HK-2 (cell line): ENCODE results near the gene SLC16A4.
"Not testable (repeated sequence)": the region's sequence is repeated elsewhere in the genome, so short reads cannot be mapped to it uniquely, and the experiment has no call there.

Experiments
- DNase-seq: peaks from one replicate; pipeline ENCODE4 v3.0.0-alpha.2; 2018; ENCODE audit not compliant: unreplicated experiment

Gene SLC16A4

DNA sequence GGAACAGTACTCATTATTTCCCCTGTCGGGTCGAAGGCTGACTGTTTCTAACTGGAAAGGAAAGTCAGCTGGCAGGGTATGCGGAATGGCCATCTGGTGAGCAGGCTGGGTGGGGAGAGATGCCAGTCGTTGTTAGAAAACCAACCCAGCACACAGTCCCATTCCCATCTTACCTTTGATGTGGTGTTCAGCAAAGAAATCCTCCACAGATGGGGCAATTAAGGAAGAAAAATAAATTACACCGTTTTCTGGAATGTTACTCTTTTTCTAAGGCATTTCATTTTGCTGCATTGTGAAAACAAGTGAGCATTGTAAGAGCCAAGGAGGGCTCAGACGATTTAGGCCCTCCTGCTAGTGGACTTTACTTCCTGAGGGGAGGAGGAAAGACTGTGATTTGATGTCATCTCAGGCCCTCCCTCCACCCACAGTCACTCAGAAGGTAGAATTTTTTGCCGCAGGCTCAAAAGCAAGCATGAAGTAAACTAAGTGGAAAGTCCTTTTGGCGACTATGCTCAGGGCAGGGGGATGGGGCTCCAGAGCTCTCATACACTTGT, at the start of gene SLC16A4:
Gene SLC16A4, minus strand, starts transcription at position 335 of the 554 bp plus-strand sequence. CDS start 1,703 bp downstream, outside the sequence.
- DNase-seq = peak; percentile 30

DNA sequence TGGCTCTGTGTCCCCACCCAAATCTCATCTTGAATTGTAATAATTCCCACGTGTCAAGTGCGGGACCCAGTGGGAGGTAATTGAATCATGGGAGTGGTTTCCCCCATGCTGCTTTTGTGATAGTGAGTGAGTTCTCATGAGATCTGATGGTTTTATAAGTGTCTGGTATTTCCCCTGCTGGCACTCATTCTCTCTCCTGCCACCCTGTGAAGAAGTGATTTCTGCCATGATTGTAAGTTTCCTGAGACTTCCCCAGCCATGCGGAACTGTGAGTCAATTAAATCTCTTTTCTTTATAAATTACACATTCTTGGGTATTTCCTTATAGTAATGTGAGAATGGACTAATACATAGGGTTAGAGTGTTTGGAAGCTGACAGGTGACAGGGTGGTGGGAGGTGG, 49.0 kb upstream of the SLC16A4 start:
- not testable (repeated sequence) for DNase-seq

DNA sequence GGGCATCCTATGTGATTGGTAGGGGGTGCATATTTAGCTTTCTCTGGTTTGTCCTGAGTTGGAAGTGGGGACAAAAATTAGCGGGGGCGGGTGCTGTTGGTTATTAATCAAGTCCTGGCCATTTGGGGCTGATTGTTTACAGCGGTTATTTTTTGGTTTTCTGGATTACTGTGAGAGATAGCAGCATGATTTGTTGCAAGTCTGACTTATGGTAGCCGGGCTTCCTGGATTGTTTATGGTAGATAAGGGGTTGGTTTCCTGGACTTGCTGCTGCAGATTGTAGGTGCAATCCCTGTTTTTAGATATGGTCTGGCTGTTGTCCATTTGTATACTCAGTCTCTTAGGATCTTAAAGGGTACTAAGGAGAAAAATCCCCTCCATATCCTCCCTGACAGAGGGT, 48.1 kb upstream of the SLC16A4 start:
- no peak for DNase-seq

DNA sequence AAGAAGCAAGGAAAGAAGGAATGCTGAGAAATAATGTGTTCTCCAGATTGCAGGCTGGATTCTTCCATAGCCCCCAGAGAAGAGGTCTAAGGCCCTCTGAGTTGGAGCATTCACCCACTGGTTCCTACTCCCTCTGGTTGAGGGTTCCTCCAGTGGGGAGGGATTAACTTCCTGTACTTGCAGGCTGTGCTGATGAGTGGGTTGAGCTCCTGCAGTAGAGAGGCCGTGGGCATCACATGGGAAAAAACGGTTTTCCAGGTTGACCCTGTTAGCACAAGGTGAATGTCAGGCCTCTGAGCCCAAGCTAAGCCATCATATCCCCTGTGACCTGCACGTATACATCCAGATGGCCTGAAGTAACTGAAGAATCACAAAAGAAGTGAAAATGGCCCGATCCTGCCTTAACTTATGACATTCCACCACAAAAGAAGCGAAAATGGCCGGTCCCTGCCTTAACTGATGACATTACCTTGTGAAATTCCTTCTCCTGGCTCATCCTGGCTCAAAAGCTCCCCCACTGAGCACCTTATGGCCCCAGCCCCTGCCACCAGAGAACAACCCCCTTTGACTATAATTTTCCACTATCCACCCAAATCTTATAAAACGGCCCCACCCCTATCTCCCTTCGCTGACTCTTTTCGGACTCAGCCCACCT, 46.9 kb upstream of the SLC16A4 start:
- DNase-seq = not testable (repeated sequence)

DNA sequence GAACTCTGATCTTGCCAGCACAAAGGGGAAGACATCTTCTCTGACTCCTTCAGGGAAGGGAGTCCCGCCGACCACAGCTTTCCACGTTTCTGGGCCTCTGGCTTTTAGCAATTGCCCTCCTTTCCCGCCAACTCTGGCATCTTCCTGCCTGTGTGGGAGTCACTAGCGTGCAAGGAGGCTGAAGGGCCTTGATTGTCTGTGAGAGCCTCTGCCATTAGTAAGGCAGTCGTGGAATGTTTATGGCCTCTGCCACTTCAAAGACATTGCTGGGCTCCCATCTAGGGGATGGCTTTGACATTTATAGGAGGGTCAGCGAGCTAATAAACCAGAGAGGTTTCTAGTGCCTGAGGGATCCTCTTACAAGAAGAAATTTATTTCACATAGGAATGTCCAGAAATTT, 45.8 kb upstream of the SLC16A4 start:
- DNase-seq = no peak

DNA sequence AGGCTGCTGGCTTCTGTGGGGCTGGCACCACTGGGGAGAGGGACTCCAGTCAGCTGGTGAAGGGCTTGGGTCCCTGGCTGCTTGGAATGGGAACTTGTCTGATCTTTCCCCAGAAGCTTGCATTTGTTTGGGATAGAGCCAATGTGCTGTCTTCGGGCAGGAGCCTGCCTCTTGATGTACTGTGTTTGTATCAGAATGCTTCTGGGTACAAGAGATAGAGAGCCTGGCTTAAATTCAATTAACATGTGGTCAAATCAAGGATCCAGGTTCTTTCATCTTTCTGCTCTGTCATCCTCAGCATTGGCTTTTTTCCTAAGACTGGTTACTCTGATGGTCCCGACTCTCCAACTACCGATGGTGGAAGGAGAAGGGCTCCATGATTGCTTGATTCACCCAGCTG, 44.1 kb upstream of the SLC16A4 start:
- DNase-seq = no peak

DNA sequence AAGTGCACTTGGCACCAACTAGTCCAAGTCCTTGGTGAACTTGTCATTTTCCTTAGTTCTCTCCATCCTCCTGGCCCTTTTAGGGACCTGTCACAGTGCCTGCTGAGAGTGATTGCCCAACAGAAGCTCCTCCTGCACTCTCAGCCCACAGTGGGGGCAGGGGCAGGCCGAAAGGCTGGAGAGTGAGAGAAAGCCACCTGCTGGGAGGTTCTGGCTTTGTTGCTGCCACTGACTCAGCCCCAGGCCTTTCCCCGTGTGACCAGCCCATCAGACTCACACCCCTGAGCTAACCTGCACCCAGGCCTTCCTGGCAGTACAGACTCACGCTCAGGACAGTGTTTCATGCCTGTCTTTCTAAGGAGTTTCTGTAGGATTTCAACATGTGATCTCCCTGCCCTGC, 43.0 kb upstream of the SLC16A4 start:
- peak; percentile 57 for DNase-seq

DNA sequence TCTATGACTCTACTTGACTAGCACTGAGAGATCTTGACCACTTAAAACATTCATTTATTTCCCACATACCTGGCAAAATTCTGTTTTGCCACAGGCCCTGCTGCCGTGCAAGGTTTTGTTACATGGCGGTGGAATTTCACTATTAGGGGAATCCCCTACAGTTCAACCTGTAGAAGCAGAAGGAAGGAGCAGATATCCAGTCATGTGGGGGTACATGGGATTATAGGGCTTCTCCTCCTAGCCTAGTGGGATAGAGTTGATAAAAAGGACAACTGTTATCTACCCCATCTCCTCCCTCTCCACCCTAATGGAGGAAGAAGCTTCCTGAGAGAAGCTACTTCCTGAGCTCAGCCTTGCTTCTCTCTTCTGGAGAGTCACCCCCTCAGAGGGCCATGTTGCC, 42.4 kb upstream of the SLC16A4 start:
- no peak for DNase-seq

DNA sequence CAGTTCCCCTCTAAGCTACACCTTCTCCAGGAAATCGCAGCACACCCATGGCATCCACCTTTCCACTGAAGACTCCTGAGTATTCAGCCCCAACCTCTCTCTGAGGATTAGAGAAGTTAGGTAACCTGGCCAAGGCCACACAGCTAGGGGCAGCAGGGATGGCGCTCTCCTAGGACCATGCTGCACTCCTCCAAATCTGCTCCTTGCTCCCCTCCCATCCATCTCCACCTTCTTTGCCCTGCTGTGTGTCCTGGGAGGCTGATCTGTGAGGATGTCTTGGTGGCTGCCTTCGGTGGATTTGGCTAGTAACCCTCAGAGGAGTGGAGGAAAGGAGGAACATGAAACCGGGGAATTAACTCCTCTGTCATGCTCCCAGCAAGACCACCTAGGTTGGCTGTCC, 40.1 kb upstream of the SLC16A4 start:
- DNase-seq = no peak

DNA sequence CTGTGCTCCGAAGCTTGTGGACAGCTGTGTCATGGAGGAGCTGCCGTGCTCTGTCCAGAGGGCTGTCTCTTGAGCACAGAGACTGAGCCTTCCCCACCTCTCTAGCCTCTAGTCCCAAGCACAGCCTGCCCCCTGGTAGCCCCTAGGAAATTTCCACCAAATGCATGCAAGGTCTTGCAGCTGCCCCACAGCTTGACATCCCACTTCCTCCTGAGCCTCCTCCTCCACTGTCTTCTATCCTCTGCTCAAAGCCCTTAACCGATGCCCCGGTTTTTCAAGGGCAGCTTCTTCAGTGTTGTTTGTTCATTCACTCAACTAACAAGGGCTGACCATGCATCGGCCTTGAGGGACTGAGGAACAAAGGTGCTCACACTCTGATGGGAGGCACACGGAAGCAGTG, 39.5 kb upstream of the SLC16A4 start:
- DNase-seq = no peak

DNA sequence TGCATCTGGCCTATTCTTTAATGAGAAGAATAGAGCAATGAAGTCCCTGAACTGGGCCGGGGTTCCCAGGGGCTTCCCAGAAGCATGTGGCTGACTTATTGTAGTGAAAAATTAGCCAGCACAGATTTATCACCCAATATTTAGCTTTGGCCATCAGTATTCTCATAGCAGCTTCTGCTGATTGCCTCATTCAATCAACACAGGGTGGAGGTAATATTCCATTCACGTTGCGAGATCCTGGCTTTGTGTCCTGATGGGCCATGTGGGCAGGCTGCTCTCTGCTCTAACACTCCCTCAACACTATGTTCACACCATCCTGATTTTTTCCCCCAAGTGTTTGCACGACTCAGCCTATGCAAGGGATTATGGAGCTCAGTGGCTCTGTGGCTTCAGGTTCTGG, 38.1 kb upstream of the SLC16A4 start:
- no peak for DNase-seq

DNA sequence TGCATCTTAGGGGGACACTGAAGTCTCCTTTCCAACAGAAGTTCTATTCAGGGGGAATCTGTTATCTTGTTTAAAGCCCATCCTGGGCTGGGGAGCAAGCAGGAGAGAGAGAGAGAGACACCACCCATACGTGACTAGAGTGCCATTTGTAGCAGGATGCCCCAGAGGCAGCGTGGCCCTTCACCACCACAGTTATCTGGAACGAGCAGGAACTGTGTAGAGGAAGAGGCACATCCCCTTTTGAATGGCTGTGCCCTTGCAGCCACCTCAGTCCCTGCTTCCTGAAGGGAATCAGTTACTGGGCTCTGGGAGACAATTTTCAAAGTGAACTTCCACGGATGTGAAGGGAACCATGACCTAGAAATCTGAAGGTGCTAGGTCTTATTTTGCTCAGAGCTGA, 36.0 kb upstream of the SLC16A4 start:
- DNase-seq = no peak

DNA sequence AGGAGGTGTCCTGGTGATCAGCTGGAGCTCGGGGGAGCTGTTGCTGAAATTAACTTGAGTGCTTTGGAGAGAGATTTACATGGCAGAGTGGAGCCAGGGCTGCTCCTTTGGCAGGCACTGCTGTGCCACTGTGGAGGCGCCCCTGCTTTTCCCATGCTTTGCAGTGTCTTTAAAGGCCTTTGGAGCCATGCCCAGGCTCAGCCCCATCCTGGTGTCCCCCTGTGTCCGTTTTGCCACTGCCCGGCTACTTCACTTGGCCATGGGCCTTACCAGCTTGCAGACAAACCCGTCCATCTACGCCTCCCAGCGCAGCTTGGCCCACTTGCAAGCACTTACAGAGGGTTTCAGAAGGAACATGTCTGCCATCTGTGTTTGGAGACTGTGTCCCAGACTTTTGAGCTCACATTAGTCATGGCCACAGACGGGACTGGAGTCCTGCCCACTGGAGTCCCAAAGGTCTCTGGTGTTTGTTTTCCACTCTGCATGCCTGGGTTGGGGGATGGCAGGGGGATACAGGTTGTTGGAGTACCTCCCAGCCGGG, 34.9 kb upstream of the SLC16A4 start:
- DNase-seq = no peak

DNA sequence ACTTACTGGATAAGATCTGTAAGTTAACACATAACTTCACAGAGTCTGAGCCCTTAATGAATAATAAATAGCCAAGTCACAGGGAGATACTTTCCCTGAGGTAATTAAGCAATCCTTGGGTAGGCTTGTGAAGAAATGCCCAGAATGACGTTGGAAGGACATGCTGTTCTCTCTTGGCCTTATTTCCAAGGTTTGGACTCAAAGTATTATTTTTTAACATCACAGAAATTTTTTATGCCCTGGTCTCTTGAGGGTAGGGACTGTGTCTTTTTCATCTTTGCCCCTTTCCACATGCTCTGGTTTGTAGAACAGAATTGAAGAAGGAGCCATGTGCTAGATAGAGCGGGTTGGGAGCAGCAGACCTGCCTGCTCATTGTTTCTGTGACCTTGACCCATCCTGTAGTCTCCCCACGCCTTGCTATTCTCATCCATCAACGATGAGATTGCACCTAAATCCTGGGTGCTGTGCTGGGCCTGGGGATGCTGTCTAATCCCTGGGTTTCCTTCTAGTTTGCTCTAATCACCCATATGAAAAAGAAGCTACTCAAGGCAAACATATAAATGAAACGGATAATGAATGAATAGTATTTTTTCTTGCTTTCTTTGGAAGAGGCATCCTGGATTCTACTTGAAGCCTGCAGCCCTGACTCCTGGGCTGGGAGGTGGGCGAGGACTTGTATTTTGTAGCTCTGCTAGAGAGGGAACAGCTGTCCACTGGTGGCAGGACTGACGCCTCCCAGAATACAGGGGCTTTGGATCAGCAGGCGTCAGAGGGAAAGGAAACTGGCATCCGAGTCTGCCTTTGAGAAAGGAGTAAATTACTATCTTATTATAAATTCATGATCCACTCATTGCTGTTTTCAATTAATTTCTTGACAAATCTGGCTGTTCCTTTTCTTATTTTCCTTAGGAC, 34.1 kb upstream of the SLC16A4 start:
- no peak for DNase-seq

DNA sequence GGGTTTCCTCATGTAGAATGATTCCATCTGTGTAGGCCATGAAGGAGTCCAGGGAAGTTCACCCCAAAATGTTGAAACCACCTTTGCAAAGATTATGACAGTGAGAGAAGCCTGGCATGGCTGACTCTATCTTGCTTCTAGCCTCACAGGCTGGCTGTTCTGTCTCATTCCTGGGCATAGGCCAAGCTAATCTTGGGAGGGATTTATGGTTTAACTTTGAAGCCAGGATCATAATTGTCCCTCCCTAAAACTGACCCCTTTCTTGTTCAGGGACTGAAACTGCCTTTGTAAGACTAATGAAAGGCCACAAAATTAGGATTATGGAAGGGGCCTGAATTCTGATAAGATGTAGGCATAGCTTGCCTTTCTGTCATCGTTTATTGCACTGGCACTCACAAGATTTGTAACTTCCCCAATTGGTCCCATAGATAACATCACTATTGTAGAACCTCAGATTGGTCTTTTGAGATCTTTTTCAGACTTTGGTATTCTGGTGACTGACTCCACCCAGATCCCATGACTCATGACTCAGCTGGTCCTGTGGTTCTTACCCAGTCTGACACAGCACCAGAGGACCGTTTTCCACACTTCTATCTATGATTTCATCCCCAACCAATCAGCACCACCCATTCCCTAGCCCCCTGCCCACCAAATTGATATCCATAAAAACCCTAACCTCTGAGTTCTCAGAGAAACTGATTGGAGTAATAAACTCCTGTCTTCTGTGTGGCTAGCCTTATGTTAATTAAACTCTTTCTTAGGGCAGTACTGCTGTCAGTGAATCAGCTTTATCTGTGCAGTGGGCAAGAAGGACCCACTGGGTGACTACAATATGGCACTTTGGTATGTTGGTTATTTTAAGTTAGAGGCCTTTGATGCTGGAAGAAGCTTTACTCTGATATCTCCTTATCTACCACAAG, 30.3 kb upstream of the SLC16A4 start:
- DNase-seq = no peak

DNA sequence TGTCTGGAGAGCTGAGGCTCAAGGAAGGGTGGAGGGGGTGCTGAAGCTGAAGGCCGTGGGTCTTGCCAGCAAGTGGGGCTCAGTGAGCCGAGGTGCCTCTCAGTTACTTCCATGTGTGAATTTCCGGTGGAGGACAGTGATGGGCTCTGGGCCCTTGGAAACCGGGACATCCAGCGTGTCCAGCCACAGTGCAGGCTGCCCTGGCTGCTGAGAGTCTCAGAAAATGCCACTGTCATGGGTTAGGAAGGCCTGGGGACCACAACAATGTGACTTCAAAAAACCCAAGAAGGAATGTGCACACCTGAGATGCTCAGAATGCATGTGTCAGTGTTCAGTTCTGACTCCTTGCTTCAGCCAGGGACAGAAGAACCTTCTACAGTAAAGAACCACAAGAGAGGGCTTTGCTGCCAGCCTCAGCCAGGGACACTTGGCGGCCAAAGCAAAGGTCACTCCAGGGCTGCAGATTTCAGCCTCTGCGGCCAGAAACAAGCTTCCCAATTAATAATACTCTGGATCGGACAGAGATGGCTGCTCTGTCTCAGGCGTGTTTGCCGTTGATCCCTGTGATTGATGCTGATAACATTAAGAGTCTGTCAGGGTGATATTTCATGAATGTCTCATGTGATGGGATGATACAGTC, 29.3 kb upstream of the SLC16A4 start:
- DNase-seq = no peak

DNA sequence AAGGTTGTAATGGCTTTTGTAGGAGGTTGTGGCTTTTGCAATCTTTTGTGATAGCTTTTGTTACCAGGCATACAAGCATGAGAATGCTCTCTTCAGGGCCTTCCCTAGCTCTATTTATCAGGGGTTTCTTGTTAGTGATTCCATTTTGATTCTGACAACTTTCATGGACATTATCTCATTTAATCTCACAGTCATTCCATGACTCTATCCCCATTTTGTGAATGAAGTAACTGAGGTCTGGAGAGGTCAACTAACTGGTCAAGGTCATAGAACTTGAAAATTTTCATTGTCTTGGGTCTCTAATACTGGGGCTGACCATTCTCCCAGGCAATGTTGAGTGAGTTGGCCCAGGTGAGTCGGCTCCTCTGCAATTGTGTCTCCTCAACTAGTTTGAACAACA, 27.9 kb upstream of the SLC16A4 start:
- DNase-seq = no peak

DNA sequence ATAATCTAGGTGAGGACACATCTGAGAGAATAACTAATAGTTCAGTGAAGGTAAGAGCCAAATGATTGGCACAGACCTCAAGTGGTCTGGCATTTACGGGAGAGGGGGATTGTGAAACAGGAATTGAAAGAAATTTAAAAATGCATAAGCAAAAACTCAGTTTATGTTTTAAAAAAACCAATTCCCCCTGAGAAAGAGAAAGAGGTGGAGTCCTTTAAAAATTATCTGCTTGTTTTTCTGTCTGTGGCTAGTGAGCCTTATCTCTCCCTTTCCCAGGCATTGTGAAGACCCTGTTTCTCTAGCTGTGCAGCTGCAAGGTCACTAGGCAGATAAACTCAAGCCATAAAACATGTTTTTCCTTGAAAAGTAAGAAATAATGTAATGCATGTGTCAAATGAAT, 22.2 kb upstream of the SLC16A4 start:
- DNase-seq = not testable (repeated sequence)

DNA sequence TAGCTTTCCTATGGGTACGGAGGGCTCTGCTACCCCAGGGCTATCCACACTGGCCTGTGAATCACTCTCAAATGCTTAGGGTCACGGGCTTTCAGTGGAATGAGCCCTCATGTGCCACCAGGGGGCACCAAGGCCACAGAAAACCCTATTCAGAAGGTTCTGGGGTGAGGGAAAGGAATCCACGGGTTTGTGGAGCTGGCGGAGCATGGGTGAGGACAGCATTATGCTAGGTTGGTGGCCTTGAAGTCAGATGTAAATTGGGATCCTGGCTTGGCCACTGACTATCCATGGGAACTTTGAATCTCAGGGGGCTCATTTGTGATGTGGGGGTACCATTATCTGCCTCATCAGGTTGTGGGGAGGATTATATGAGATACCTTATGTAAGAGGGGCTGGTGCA, 21.8 kb upstream of the SLC16A4 start:
- peak; percentile 68 for DNase-seq

DNA sequence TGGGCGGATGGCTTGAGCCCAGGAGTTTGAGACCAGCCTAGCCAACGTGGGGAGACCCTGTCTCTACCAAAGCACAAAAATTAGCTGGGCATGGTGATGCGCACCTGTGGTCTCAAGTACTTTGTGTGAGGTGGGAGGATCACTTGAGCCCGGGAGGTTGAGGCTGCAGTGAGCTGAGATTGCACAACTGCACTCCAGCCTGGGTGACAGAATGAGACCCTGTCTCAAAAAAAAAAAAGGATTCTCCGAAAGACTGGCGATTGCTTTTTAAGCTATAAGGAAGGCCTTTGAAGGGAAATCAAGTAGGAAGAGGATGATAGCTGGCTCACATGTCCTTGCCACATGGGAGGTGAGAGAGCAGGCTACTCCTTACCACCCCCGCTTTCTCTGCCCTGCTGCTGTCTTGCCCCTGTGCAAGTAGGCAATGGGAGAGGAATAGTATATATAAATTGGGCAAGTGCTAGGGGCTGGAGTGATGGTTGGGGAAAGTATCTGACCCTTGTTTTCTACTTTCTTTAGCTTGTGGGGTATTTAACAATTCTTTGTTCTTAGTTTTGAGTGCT, 20.4 kb upstream of the SLC16A4 start:
- DNase-seq = no peak

DNA sequence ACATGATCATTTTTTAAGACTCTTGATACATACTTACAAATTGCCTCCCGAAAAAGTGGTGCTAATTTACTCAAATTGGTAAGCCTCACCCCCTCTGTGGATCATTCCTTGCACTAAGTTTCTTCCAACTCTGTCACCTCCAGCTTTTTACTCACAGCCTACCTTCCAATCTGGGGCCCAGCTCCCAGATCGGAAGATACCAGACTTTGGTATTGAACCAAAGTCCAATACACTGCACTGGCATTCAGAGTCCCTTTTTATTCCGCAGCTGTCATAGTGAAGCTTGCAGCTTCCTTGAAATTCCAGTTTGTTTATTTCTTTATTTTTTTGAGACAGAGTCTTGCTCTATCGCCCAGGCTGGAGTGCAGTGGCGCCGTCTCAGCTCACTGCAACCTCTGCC, 18.5 kb upstream of the SLC16A4 start:
- DNase-seq = no peak
